ENCODE measurements around the gene XIST. TPM values are rescaled to one million over a fixed set of nuclear protein-coding genes. Genes with fewer than 3 reads are reported as not detected.
"Not testable (repeated sequence)": the region's sequence is repeated elsewhere in the genome, so short reads cannot be mapped to it uniquely, and the experiment has no call there.

Gene XIST
- total RNA-seq, 2 experiments from 2014 or later, result not detected

DNA sequence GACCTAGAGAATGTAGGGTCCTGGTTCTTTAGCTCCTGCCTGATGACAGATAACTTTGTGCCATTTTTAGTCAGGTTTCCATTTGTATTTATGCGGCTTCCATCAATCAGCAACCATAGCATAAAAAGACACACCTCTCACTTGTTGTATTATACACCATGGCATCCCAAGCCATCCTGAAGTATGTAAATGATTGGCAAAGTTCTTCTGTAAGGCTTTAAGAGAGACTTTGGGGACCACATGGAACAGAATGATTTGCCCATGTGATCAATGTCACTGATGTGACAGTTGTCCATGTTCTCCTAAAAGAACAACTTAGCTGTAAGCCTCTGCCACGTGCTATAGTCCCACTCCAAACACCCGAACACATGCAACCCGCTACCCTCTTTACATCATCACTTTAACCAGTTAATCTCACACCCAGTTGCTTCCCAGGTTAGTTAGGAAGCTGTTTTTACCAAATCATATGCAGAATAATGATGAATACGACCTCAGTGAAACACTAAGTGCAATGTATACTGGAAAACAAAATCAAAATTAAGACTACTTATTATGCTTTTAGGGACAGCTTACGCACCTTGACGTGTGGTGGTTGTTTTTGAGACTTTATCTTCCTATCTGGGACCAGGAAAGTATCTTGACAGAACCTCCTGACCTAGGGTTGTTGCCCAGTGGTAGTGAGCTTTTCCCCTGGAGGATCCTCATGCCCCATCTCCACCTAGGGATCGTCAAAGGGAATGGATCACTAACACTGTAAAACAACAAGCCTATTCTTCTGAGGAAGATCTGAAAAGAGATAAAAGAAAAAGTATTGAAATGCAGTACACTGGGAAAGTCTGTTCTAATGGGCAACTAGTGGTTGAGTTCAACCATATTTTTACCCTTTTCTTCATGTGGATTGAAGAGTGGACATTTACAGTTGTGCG is 21.8 kb downstream of the XIST start:
- ATAC-seq (ENCODE audit: low read depth), result no peak
- DNase-seq, result no peak
- H3K4me3 Mint-ChIP-seq, result no peak overlapping the region
- H3K4me1 Mint-ChIP-seq, result no peaks in the 10 kb centered on the region
- POLR2A ChIA-PET, result no interaction called here
- H3K27me3 Mint-ChIP-seq, result no peaks in the 10 kb centered on the region
- no peak overlapping the region for H3K27ac Mint-ChIP-seq
- no peaks in the 10 kb centered on the region for H3K9me3 Mint-ChIP-seq
- no peaks in the 10 kb centered on the region for H3K36me3 Mint-ChIP-seq

DNA sequence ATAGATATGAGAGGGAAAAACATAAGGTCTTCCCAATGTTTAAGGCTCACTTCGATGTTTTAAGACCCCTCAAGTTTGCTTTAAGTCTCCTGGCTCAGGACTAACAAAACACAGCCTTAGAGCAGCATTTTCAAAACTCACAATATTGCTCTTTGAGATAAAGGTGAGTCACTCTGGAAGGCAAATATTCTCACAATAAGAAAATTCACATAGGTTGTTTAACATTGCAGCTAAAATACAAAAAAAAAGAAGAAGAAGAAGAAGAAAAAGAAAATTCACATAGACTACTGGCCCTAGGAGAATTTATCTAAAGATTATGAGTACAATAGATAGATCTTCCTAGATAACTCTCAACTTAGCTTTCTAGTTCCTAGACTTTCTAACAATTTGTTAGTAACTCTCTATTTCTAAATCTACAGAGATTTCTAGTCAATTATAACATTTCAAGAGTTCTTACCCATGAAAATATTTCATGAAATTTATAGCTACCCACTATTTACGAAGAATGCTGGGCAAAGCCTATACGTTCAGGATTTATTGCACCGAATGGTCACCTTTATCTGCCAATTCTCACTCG is 22.5 kb downstream of the XIST start:
- H3K9me3 Mint-ChIP-seq, result no peaks in the 10 kb centered on the region
- no peaks in the 10 kb centered on the region for H3K27me3 Mint-ChIP-seq
- H3K4me1 Mint-ChIP-seq, result no peaks in the 10 kb centered on the region
- H3K36me3 Mint-ChIP-seq, result no peaks in the 10 kb centered on the region
- POLR2A ChIA-PET, result no interaction called here
- no peak overlapping the region for H3K4me3 Mint-ChIP-seq
- H3K27ac Mint-ChIP-seq, result no peak overlapping the region
- ATAC-seq (ENCODE audit: low read depth) (no peak), DNase-seq (no peak)

DNA sequence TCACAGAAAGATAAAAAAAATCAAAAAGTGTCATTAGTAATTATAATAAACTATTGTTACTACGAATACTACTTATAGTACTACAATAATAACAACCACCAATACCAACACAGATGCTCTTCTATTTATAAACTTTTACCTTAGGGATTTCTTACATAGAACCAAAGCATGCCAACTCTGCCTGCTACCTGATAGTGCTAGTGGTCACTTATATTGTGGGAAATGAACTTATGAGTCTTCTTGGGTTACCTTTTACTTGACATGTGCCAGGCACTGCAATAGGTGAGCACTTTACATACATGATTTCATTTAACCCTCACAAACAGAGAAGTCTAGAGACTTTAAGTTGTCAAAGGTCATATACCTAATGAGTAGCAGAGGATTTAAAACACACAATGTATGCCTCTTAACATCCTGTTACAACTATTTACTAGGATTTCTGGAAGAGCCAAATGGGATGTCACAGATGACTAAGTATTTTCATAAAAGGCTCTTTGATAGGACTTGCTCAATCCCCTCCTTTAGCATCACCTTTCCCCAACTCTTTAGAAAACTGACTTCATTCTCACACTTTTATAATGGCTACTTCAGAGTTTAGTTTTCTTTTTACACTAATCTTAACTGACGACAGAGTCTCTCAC is 24.3 kb downstream of the XIST start:
- ATAC-seq (ENCODE audit: low read depth), result no peak
- DNase-seq, result no peak
- Mint-ChIP-seq H3K4me3 (no peak overlapping the region), H3K9me3 (no peaks in the 10 kb centered on the region), H3K27me3 (no peaks in the 10 kb centered on the region), H3K36me3 (no peaks in the 10 kb centered on the region), H3K27ac (no peak overlapping the region), H3K4me1 (no peaks in the 10 kb centered on the region)
- POLR2A ChIA-PET, result no interaction called here

- no peak overlapping the region for H3K4me3 Mint-ChIP-seq
- no peaks in the 10 kb centered on the region for H3K36me3 Mint-ChIP-seq
- no peaks in the 10 kb centered on the region for H3K27me3 Mint-ChIP-seq
- H3K9me3 Mint-ChIP-seq, result no peaks in the 10 kb centered on the region
- DNase-seq (no peak), ATAC-seq (ENCODE audit: low read depth) (no peak)
- no peaks in the 10 kb centered on the region for H3K4me1 Mint-ChIP-seq
- POLR2A ChIA-PET, result no interaction called here
- H3K27ac Mint-ChIP-seq, result no peak overlapping the region
These were observed 25.1 kb downstream of the XIST start for GRCh38 chrX:73827406-73827805.

- Mint-ChIP-seq H3K9me3 (no peaks in the 10 kb centered on the region), H3K4me3 (no peak overlapping the region), H3K4me1 (no peaks in the 10 kb centered on the region), H3K27me3 (no peaks in the 10 kb centered on the region), H3K27ac (no peak overlapping the region), H3K36me3 (no peaks in the 10 kb centered on the region)
- DNase-seq, result no peak
- POLR2A ChIA-PET, result no interaction called here
- ATAC-seq (ENCODE audit: low read depth), result no peak
These were observed 25.5 kb downstream of the XIST start for GRCh38 chrX:73826996-73827395.

- H3K27ac Mint-ChIP-seq, result no peak overlapping the region
- H3K9me3 Mint-ChIP-seq, result no peaks in the 10 kb centered on the region
- no peaks in the 10 kb centered on the region for H3K27me3 Mint-ChIP-seq
- POLR2A ChIA-PET, result no interaction called here
- DNase-seq (no peak), ATAC-seq (ENCODE audit: low read depth) (no peak)
- H3K36me3 Mint-ChIP-seq, result no peaks in the 10 kb centered on the region
- H3K4me3 Mint-ChIP-seq, result no peak overlapping the region
- H3K4me1 Mint-ChIP-seq, result no peaks in the 10 kb centered on the region
These were observed 26.9 kb downstream of the XIST start for GRCh38 chrX:73825569-73825968.

DNA sequence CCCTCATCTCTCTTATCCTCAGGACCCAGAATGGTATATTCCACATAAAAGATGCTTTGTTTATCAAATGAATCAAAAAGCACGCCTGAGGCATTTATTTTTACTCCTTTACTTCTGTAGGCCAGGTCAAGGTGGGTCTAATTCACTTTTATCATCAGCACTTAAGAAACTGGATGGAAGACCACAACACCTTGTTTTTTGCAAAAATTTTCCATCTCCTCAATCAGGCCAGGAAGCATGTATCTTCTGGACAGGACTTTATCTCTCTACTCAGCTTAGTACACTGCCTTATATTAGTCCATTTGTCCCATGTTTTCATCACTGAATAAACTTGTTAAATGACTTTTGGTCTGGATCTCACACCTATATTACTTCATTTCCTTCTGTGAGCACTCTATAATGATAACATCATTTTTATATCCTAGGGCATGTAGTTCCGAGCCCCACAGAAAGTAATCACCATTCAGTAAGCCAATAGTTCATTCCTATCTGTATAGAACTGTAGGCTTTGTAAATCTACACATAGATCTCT is 29.0 kb downstream of the XIST start:
- Mint-ChIP-seq H3K27me3 (no peaks in the 10 kb centered on the region), H3K27ac (no peak overlapping the region), H3K4me3 (no peak overlapping the region), H3K4me1 (no peaks in the 10 kb centered on the region), H3K36me3 (no peaks in the 10 kb centered on the region), H3K9me3 (no peaks in the 10 kb centered on the region)
- POLR2A ChIA-PET, result no interaction called here
- ATAC-seq (ENCODE audit: low read depth), result no peak
- no peak for DNase-seq

- Mint-ChIP-seq H3K4me1 (no peaks in the 10 kb centered on the region), H3K27me3 (no peaks in the 10 kb centered on the region), H3K27ac (no peak overlapping the region), H3K36me3 (no peaks in the 10 kb centered on the region), H3K4me3 (no peak overlapping the region), H3K9me3 (no peaks in the 10 kb centered on the region)
- POLR2A ChIA-PET, result no interaction called here
- ATAC-seq (ENCODE audit: low read depth), result no peak
- DNase-seq, result no peak
These were observed 29.7 kb downstream of the XIST start for GRCh38 chrX:73822775-73823174.

DNA sequence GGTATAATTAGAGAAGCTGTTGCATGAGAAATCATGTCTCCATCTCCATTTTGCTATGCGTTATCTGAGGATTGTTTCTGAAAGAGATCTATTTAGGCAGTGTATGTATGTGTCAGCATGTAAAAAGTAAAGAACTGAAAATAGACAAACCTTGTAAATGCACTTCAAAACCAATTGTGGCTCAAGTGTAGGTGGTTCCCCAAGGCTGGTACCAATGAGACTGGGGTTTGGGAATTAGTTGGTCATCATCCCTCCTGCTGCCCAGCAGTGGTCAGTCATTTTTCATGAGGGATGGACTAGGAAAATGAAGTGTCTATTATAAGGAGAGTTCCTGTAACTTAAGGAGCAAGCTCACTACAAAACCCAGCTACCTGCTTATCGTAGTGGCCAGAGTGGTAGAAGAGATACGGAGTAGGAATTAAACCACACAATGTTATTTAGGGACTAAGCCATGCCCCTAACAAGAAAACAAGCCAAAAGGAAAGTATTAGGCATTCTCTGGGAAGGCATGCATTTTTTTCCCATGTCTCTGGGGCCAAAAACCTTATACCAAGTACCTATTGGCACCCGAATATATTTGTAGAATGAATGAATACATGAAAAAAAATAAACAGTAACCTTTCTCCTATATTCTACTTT is 30.5 kb downstream of the XIST start:
- Mint-ChIP-seq H3K27ac (no peak overlapping the region), H3K4me3 (no peak overlapping the region), H3K36me3 (no peaks in the 10 kb centered on the region), H3K4me1 (no peaks in the 10 kb centered on the region), H3K9me3 (no peaks in the 10 kb centered on the region), H3K27me3 (no peaks in the 10 kb centered on the region)
- DNase-seq (no peak), ATAC-seq (ENCODE audit: low read depth) (no peak)
- POLR2A ChIA-PET, result no interaction called here

- H3K27ac Mint-ChIP-seq; H3K4me3 Mint-ChIP-seq; ATAC-seq (ENCODE audit: low read depth); DNase-seq; H3K9me3 Mint-ChIP-seq; H3K27me3 Mint-ChIP-seq; H3K36me3 Mint-ChIP-seq; POLR2A ChIA-PET; H3K4me1 Mint-ChIP-seq: not testable (repeated sequence)
These were observed 32.5 kb downstream of the XIST start for GRCh38 chrX:73819864-73820558.

DNA sequence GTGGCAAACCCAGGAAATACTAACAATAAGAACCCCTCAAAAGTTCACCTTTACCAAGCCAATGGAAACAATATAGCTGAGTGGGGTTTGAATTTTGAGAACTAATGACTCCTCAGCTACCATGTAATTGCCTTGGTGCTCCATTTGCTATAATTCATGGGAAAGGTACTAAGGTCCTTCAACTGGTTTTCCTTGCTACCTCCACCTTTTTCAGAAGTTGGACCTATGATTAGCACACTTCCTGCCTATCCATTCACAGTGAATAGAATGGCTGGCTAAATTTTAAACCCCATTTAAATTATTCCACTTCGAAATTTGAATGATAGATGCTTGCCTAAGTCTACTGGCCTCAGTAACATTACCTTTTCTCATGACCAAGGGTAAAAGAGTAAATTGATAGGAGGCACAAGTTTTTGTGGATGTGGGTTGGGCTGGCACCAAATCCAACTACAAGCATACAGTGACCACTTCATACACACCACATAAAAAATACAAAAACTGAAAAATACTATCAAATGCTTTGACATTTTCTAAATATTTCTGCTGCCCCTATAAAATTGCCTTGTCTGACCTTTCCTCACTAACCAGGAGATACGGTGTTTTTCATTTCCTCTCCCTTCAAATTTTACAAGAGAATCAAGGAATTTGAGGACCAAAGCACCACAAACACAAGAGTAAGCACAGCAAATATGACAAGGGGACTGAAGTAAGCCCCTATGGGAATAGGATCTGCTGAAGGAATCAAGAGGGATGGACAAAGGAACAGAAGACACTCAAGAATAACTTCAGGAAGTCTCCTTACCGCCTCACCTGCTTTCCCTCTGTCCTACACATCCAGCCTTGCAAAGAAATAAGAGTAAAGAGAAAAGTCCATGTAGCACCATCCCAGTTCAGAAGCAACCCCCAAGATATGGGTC is 34.1 kb downstream of the XIST start:
- Mint-ChIP-seq H3K4me3 (no peak overlapping the region), H3K9me3 (no peaks in the 10 kb centered on the region), H3K27ac (no peak overlapping the region), H3K4me1 (no peaks in the 10 kb centered on the region), H3K36me3 (no peaks in the 10 kb centered on the region), H3K27me3 (no peaks in the 10 kb centered on the region)
- POLR2A ChIA-PET, result no interaction called here
- ATAC-seq (ENCODE audit: low read depth) (no peak), DNase-seq (no peak)

DNA sequence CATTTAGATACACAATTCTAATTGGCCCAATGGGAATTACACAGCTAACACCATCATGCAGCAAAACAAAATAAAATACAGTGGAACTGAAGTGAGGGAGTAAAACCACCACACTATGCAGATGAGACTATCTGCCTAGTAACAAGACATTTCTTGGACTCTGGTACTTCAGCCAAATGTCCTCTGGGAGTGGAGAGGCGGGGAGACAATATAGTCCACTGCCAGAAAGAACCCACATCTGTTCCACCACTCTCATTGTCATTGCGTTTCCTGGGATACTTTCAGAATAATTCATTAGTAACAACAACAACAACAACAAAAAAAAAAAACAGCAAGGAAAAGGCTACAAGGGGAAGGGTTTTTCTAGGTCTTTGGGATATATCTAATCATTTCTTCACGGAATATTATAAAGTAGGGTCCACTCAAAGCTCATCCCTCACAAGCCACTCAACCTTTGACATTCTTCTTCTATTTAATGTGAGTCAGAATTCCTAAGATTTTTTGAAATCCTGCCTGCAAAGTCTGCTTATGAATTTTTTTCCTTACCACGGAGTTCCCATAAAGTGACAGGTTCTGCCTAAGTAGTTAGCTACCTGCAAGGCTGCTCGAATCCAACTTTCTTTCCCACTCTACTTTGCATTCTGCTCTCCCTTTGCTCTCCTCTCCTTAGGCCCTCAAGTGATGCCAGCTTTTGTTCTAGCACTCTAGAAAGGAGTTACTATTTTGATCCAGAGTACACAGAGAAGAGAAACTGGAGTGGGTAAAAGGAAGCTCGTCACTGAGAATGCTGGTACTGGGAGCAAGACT is 34.9 kb downstream of the XIST start:
- H3K9me3 Mint-ChIP-seq, result no peaks in the 10 kb centered on the region
- no peak overlapping the region for H3K27ac Mint-ChIP-seq
- POLR2A ChIA-PET, result no interaction called here
- H3K36me3 Mint-ChIP-seq, result no peaks in the 10 kb centered on the region
- no peaks in the 10 kb centered on the region for H3K4me1 Mint-ChIP-seq
- ATAC-seq (ENCODE audit: low read depth) (no peak), DNase-seq (no peak)
- H3K27me3 Mint-ChIP-seq, result no peaks in the 10 kb centered on the region
- H3K4me3 Mint-ChIP-seq, result no peak overlapping the region

Data from activated naive CD8-positive, alpha-beta T cell treated with anti-CD3 and anti-CD28 coated beads, Interleukin-2, amount 10 ng/mL, durations not matched to agents 7 days and 5 days (primary cell).